Occipital lobe (tissue), 3 donors: ENCODE measurements around the gene RUBCNL. TPM values are rescaled to one million over a fixed set of nuclear protein-coding genes. Genes with fewer than 3 reads are reported as not detected.

Source experiments
- DNase-seq: peaks from one replicate; lab custom pipeline; 2025; lab: John Stamatoyannopoulos, UW
- small RNA-seq: library from RNA; depleted of rRNA; stranded (forward); fragments of <200 nt; gene quantifications from one replicate; pipeline ENCODE3, GENCODE V24; 2014
- total RNA-seq: library from RNA; depleted of rRNA; stranded (reverse); fragments of >200 nt; gene quantifications from one replicate; pipeline ENCODE4 v1.2.3, GENCODE V29; 2014

The RUBCNL gene
- total RNA-seq, 1 donor from 2014 or later, result 5.8 TPM

DNA sequence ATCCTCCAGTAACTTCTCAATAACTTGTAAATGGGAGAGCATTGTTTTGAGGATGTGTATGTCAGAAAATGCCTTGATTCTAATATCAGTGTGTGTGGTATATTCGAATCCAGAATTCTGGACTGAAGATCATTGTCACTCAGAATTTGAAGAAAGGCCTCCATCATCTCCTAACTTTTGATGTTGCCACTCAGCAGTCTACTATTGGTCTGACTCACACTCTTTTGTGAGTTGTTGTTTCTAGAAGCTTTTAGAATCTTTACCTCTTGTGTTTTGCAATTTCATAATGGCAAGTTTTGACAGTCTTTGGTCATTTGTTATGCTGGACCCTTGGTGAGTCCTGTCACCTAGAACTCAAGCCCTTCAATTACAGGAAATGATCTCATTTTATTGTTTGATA is 77.0 kb downstream of the RUBCNL start:
- DNase-seq, result no peak

DNA sequence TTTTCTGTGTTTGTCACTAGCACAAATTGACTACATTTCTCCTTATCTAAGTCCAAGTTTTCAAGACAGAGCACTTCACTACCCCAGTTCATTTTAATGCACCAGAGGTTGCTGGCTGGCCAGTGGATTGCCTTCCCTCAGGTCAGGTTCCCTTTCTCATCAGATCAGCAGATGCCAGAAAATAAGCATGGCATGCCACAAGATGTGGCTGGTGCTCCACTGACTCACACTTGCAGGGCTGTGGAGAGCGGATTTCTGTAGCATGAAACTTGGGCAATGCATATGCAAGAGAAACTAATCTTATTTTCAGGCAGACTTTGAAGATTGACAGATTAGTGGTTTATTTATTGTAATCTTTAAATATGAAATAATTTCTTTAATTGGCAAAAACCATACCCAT is 79.5 kb downstream of the RUBCNL start:
- DNase-seq, result no peak

- DNase-seq, result no peak
Measured at GRCh38 chr13:46304546-46304945, 82.5 kb downstream of the RUBCNL start.

- no peak for DNase-seq
Measured at GRCh38 chr13:46303742-46304385, 83.2 kb downstream of the RUBCNL start.

- no peak for DNase-seq
Measured at GRCh38 chr13:46297361-46297811, 89.7 kb downstream of the RUBCNL start.

- no peak for DNase-seq
Measured at GRCh38 chr13:46296921-46297320, 90.1 kb downstream of the RUBCNL start.

DNA sequence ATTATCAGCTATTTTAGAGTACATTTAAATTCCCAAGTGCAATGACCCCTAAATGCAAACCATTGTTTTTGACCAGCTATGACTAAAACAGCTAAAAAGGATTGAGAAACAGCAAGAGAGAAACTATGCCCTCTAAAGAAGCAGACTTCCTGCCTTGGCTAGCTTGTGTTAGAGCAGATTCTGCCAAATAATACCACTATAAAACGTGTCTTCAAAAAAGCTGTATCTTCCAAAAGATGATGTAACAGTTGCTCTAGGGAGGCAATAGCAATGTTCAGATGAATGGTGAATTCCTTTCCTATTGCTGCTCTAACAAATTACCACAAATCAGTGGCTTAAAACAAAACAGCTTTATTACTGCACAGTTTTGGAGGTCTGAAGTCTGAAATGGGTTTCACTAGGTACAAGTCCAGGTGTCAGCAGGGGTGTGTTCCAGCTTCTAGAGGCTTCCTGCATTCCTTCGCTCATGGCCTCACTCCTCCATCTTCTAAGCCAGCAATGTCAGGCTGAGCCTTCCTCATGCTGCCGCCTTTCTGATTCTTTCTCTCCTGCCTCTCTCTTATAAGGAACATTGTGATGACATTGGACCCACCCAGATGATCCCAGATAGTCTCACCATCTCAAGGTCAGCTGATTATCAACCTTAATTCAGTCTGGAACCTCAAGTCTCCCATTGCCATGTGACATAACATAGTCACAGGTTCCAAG is 90.8 kb downstream of the RUBCNL start:
- DNase-seq, result no peak

DNA sequence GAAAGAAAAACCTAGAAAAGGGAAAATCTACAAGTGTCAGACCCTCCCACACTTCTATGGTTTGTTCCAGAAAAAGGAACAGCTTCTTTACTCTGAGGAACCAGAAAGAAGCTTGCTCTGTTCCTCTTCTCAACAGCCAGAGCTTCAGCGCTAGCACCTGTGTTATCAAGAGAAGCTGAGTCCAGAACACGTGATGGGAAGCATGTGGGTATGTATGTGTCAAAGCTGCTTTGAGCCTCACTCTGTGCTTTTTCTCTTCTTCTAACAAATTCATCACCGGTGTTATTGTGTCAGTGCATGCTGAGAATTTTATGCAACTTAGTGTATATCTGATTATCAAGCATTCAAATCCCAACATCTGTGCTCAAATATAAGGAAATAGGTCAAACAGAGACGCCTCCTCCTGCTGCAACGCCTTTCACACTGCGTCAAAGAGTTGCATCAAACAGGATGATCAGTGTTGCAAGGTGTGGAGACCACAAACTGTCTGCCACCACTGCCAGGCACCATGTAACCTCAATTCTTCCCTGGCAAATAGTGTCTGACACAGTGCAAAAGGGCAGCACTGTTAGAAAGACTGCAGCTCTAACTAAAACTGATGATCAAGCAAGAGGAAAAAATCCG is 91.4 kb downstream of the RUBCNL start:
- DNase-seq, result no peak

GRCh38 chr13:46293436-46293835 is 93.6 kb downstream of the RUBCNL start:
- no peak for DNase-seq

Small RNA genes lying within 50 kb of the gene (small RNA-seq; reads per million reads assigned to genes)
- gene RNU2-6P, result 37.9 reads per million, percentile 95 among the genes with 10 or more reads in this experiment
- not detected for gene RNU6-68P

Other genes with a start within 250 kb of the RUBCNL start
- 8.0 TPM for gene LCP1, start 205.1 kb downstream of the RUBCNL start, total RNA-seq
- 2.0 TPM for gene LRRC63, start 175.3 kb downstream of the RUBCNL start, total RNA-seq
- gene LRCH1, start 165.9 kb upstream of the RUBCNL start, total RNA-seq, result 21.4 TPM